ENCODE data around the gene AACS. TPM values are rescaled to one million over a fixed set of nuclear protein-coding genes. Genes with fewer than 3 reads are reported as not detected.

The AACS gene
- total RNA-seq, 4 donors from 2014 or later: 15.3 to 79.1 (median 29.7) TPM

GRCh38 chr12:125093681-125094330 is 28.6 kb downstream of the AACS start:
- TF ChIP-seq CTCF (IDR thresholded peaks at IDR 0.05; ENCODE audit: low read depth): no peak

- TF ChIP-seq CTCF (IDR thresholded peaks at IDR 0.05; ENCODE audit: low read depth): no peak
These were observed 31.7 kb downstream of the AACS start for GRCh38 chr12:125096894-125097293.

DNA sequence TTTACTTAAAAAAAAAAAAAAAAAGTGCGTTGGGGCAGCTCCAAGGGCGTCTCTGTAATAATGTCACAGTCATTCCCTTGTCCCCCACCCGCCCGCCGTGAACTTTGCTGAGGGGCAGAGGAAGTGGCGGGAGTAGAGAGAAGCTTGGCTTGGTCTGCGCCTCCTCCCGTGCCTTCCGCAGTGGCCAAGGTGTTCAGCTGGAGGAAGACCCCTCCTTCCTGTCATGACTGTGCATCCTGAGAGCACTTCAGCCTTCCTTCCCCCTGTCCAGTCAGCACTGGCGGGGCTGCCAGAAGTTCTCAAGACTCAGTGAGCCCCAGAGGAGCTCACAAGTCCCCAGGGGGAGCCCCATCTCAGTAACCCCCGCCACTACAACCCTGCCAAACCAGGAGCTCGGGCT is 32.2 kb downstream of the AACS start:
- TF ChIP-seq CTCF (IDR thresholded peaks at IDR 0.05; ENCODE audit: low read depth): no peak

GRCh38 chr12:125098676-125099408 is 33.6 kb downstream of the AACS start:
- no peak for TF ChIP-seq CTCF (IDR thresholded peaks at IDR 0.05; ENCODE audit: low read depth)

DNA sequence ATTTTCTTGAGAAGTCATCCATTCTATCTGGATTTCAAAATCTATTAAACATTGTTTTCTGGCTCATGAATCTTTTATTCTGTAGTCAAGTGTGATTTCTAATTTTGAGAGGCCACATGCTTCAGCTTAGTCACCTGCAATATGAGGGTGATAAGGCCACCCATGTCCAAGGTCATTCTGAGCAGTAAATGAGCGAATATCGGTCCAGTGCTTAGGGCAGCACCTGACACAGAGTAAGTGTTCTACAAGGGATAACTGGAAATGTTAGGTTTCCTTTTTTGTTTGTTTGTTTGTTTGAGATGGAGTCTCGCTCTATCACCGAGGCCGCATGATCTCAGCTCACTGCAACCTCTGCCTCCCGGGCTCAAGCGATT is 34.2 kb downstream of the AACS start:
- no peak for TF ChIP-seq CTCF (IDR thresholded peaks at IDR 0.05; ENCODE audit: low read depth)

GRCh38 chr12:125100551-125101434 is 35.6 kb downstream of the AACS start:
- TF ChIP-seq CTCF (IDR thresholded peaks at IDR 0.05; ENCODE audit: low read depth): no peak

DNA sequence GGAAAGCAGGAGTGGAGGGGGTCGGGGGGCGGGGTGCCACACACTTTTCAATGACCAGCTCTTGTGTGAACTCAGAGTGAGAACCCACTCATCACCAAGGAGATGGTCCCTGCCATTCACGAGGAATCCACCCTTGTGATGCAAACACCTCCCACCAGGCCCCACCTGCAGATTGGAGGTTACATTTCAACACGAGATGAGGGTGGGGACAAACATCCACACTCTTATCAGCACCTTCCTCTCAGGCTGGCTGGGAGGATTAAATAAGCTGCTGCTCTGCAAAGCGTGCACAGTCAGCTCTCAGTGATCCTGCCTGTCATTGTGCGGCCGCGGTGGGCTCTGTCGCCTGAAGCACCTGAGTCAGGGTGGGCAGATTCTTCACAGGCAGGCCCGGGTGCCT is 39.7 kb downstream of the AACS start:
- no peak for TF ChIP-seq CTCF (IDR thresholded peaks at IDR 0.05; ENCODE audit: low read depth)
